ENCODE data around the gene RXRA.

DNA sequence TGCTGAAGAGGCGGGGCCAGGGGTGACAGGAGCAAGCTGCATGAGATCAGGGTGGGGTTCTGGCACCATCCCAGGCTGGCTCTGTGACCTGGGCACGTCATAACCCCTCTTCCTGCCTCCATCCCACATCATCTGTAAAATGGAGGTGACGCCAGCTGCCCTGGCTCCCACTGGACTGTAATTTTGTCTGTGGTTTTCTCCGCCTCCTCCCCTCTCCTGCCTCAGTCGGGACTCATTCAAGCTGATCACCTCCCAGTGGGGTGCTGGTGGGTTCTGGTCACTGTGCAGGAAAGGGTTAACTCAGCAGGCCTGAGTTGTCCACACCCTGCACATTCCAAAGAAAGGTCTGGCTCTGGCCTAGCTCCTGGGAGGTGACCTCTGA is 128.2 kb downstream of the RXRA start:
- TF ChIP-seq YY1 (IDR thresholded peaks at IDR 0.05; ENCODE audit: insufficient read depth, insufficient read length) (no peak), ZNF274 (IDR thresholded peaks at IDR 0.05; ENCODE audit: low read depth, low read length) (no peak)
